GM18858 (cell line): ENCODE measurements around the gene PURB.
"Not testable (repeated sequence)": the region's sequence is repeated elsewhere in the genome, so short reads cannot be mapped to it uniquely, and the experiment has no call there.

ENCODE experiments used
- ATAC-seq: cut with Tn5 transposase; IDR thresholded peaks from one replicate; pipeline ENCODE4 v1.9.1; 2021; ENCODE audit not compliant: unreplicated experiment

PURB gene

GRCh38 chr7:44893710-44894234 is 8.4 kb upstream of the PURB start:
- ATAC-seq, result no peak

DNA sequence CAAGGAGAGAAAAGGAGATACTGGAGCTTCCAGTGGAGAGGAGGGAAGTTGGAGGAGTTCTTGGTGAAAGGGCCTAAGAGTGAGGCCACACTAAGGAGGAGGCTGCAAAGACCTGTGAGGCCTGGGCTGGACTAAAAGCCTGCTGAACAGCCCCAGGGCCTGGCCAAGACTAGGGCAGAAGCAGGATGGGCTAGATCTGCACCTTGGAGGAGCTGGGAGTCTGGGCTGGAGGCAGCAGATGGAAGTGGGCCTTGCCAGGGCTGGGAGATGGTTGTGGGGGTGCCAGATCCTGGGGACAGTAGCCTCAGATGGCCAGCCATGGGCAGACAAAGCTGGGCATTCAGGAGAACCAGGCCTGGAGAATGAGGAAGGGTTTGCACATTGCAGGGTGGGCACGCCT is 6.5 kb upstream of the PURB start:
- ATAC-seq, result no peak

DNA sequence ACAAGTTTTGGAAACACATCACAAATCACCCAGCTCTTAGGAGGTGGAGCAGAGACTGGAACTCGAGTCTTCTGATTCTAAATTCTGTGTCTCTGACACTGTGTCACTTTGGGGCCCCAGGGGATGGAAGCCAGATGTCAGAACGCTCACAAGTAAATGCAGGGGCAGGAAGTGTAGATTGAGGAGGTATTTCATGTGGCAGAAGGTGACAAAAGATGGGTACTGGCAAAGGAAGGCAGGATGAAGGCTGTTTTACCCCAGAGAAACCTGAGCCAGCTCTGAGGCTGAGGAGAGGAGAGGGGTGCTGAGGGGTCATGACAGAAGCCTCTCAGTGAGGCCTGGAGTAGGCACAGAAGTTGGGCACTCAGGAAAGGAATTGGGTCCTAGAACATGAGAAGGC is 6.0 kb upstream of the PURB start:
- no peak for ATAC-seq

DNA sequence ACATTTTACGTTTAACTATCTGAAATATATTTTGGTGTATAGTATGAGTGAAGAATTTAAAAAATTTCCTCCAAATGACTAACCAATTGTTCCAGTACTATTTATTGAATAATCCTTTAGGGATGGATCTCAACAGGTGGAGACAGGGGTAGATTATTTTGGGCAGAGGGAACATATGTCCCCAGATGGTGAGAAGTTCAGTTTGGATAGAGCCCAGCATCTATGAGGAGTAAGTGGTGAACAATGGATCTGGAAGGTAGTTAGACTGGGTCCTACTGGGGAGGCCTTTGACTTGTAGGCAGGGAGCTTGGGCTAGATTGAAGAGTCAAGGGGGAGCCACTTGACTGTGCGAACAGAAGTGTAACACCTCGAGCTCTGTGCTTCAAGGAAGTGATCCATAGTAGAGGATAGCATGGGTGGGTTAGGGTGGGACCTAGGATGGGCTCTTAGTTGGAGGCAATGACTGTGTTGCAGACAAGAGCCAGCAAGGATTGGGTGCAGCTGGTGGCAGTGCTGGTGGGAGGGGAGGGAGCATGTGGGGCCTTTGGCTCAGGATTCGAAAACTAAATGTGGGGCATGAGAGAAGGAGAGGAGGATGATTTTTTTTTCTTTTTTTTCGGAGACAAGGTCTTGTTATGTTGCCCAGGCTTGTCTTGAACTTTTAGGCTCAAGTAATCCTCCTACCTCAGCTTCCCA is 3.9 kb upstream of the PURB start:
- ATAC-seq, result no peak

DNA sequence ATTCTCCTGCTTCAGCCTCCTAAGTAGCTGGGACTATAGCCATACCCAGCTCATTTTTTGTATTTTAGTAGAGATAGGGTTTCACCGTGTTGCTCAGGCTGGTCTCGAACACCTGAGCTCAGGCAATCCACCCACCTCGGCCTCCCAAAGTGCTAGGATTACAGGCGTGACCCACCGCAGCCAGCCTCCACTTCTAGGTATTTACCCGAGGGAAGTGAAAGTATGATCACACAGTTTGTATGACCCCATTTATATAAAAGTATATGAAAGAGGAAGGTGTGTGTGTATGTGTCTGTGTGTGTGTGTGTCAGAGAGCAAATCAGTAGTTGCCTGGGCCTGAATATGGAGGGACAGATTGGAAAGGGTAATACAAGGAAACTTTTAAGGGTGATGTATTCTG is 2.0 kb upstream of the PURB start:
- ATAC-seq, result no peak

- ATAC-seq, result no peak
Measured at GRCh38 chr7:44884621-44885393, 523 bp downstream of the PURB start.

DNA sequence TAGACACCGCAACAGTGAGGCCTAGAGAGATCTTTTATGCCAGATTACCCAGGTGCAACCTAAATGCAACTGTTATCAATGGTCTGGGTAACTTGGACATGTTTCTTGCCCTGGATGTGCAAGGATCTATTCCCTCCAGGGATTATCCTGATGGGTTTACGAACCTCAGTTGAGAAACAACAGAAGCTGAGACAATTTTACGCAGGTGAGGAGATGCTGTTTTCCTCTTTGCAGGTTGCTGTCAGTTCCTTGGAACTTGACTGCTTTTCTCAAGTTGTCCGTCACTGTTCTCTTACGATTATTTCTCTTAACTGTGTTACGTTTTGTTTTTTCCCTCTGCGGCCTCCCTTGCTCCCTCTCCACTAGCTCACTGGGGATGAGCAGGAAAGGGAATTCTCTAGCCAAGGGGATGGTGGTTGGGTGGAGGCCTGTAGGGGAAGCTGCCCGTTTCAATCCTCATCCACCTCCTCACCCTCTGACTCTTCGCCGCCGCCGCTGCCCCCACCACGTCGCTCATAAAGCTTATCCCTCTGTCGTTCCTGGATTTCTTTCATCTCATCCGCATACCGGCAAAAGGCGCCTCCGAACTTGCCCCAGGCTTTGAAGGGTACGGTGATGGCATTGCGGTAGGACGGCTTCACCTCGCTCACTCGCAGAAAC is 1.2 kb downstream of the PURB start:
- ATAC-seq, result no peak

GRCh38 chr7:44882899-44883298 is 2.4 kb downstream of the PURB start:
- ATAC-seq, result no peak

GRCh38 chr7:44881610-44882009 is 3.7 kb downstream of the PURB start:
- no peak for ATAC-seq

DNA sequence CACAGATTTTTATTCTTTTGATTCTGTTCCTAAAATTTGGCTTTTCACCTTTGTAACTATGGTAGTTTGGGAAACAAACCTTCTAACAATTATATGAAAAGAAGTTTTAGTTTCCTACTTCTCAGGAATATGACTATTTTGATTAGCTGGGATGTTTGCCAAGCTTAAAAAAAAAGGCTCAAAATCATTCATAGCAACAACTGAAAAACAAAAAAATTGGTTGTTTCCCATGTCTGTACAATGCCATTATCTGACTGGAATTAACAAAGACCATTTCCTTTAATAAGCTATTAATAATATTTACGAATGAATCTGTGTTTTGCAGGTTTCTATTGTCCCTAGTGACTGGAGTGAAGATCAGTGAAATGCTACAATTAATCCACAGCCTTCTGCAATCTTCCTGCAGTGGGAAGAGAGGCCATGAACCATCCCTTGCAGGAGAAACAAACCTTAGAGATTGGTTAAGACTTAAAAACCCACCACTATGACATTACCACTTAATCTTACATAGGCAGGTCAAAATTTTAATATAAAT is 4.2 kb downstream of the PURB start:
- no peak for ATAC-seq

- no peak for ATAC-seq
Measured at GRCh38 chr7:44880317-44881018, 4.9 kb downstream of the PURB start.

- no peak for ATAC-seq
Measured at GRCh38 chr7:44876393-44876792, 8.9 kb downstream of the PURB start.

- no peak for ATAC-seq
Measured at GRCh38 chr7:44875241-44875640, 10.1 kb downstream of the PURB start.

DNA sequence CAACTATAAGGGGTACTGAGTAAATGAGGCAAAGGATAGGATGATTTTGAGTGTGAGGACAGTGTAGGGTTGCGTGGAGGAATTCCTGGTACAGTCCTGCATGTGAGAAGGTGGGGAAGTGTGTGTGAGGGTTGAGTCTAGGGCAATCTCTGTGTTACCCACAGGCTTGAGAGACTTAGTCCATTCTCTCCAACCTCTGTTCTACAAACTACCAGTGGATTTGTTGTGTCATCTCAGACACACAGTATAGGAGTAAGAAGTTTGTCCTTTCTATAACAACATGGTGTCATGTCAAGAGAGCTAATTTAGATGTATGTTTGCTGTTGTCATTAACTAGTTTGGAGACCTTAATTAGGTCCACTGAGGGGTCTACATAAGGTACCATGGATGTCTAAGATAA is 12.5 kb downstream of the PURB start:
- ATAC-seq, result no peak

GRCh38 chr7:44871918-44872317 is 13.4 kb downstream of the PURB start:
- ATAC-seq, result not testable (repeated sequence)

DNA sequence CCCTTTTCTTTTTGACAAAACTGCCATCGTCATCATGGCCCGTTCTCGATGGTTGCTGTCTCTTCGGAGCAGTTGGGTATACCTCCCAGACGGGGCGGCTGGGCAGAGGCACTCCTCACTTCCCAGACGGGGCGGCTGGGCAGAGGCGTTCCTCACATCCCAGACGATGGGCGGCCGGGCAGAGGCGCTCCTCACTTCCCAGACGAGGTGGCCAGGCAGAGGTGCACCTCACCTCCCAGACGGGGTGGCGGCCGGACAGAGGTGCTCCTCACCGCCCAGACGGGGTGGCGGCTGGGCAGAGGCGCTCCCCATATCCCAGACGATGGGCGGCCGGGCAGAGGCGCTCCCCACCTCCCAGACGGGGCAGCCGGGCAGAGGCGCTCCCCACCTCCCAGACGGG is 14.6 kb downstream of the PURB start:
- ATAC-seq, result not testable (repeated sequence)

- not testable (repeated sequence) for ATAC-seq
Measured at GRCh38 chr7:44870336-44870735, 15.0 kb downstream of the PURB start.

DNA sequence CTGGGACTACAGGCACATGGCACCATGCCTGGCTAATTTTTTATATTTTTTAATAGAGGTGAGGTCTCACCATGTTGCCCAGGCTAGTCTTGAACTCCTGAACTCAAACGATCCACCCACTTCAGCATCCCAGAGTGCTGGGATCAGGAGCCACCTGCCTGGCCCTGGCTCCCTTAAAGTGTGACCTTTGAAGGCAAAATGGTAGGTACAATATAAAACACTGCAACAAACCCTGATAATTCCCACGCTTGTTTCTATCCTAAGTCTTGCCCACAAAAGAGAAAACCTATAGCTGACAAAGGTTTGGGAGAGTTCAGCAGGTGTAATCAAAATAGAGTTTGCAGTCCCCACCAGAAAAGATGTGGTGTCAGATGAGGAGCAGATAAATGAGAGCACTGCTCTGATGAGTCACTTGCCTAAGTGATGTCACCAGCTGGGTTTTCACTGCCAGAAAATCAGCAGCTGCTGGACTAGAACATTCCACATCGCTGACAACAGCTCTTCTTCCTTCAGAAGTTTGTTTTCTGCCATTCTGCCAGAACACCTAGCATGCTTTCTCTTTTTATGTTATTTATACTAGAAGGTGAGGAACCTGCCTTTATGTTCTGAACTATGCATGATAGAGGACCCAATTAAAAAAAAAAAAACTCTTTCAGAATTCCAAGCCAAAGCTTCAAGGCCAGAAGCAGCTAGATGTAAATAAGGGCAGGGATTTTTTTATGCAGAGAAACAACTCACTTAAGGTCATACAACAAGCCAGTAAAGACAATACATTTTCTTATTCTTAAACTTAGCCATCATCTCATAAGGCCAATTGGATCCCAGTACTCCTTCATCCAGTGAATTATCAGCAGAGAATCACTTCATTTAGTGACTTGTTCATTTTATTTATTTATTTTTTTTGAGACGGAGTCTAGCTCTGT is 18.0 kb downstream of the PURB start:
- ATAC-seq, result no peak

DNA sequence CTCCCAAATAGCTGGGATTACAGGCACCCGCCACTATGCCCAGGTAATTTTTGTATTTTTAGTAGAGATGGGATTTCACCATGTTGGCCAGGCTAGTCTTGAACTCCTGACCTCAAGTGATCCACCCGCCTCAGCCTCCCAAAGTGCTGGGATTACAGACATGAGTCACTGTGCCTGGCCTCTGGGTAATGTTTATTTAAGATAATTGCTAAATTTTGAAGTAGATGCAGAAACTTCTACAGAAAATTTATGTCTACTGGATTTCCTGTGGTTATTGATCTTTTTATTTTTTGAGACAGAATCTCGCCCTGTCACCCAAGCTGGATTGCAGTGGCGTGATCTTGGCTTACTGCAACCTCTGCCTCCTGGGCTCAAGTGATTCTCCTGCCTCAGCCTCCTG is 23.4 kb downstream of the PURB start:
- not testable (repeated sequence) for ATAC-seq

GRCh38 chr7:44858161-44858560 is 27.2 kb downstream of the PURB start:
- no peak for ATAC-seq
